HCT116 (cell line): Measurements from ENCODE around the gene SIRPA. TPM values are rescaled to one million over a fixed set of nuclear protein-coding genes. Genes with fewer than 3 reads are reported as not detected.

Experiments used
- ATAC-seq: fragments of 200-7000 bp; cut with Tn5 transposase; 2 replicates; pipeline ENCODE4 v1.9.1; 2020; ENCODE audit warnings: mild to moderate bottlenecking, moderate library complexity
- BruUV-seq: library from RNA; stranded (reverse); fragments of 400-500 nt; replicated peaks from 2 replicates; lab custom pipeline; 2021; lab: Mats Ljungman, UMichigan
- CTCF ChIA-PET: fragments of 300-600 bp; sonication (Branson Sonifier 250); formaldehyde crosslinking; loops from one replicate; lab custom pipeline; 2021; ENCODE audit warnings: antibody characterized with exemption; lab: Charles Lee
- POLR2A ChIA-PET: fragments of 300-600, 350-600 bp; sonication (Branson Sonifier 250); formaldehyde crosslinking; loops from one replicate; lab custom pipeline; 2021; ENCODE audit warnings: antibody characterized with exemption; lab: Charles Lee
- RAD21 ChIA-PET, 2 experiments: fragments of 300-600 bp; sonication (Branson Sonifier 250); formaldehyde crosslinking; loops; one replicate each; lab custom pipeline; 2023; ENCODE audit warnings: low total read pairs in 2 of 2; ENCODE audit not compliant: uncharacterized antibody in 2 of 2, unreplicated experiment in 2 of 2, low non-redundant PET in 1 of 2; lab: Charles Lee
- DNase-seq: peaks from one replicate; pipeline ENCODE4 v3.0.0-alpha.2; 2010; ENCODE audit warnings: low read depth, low spot score
- H2AFZ ChIP-seq: fragments of 200-600 bp; shearing (Covaris generic), sonication (generic); 2 replicates; pipeline ENCODE4 v1.6.1; 2017; ENCODE audit warnings: low read depth, mixed run types, mixed read lengths, antibody characterized with exemption, low read length; ENCODE audit not compliant: poor library complexity, severe bottlenecking
- H3K27ac ChIP-seq: 2 replicates; pipeline ENCODE4 v1.5.1; 2012; ENCODE audit warnings: low read depth, low read length
- H3K27me3 ChIP-seq: fragments of 200-600 bp; sonication (generic); 2 replicates; pipeline ENCODE4 v1.6.1; 2016; ENCODE audit warnings: mixed run types, low read length, mixed read lengths; ENCODE audit not compliant: insufficient read depth
- H3K36me3 ChIP-seq, 2 experiments: fragments of 200-500 bp in 1 of 2; fragments of 200-600 bp in 1 of 2; sonication (Bioruptor generic) in 1 of 2; sonication (generic) in 1 of 2; 2 replicates each; pipeline versions ENCODE4 v1.5.1 to v1.6.1; 2014 to 2016; ENCODE audit warnings: low read length in 2 of 2, inconsistent platforms in 1 of 2, mixed read lengths in 1 of 2, mixed run types in 1 of 2; ENCODE audit not compliant: insufficient read depth in 2 of 2, control insufficient read depth in 1 of 2
- H3K4me1 ChIP-seq, 2 experiments: fragments of 200-600 bp in 1 of 2; sonication (generic) in 1 of 2; 2 replicates each; pipeline versions ENCODE4 v1.5.1 to v1.6.1; 2012 to 2017; ENCODE audit warnings: low read length in 2 of 2, inconsistent platforms in 1 of 2, mild to moderate bottlenecking in 1 of 2, mixed read lengths in 1 of 2, mixed run types in 1 of 2, moderate library complexity in 1 of 2; ENCODE audit not compliant: insufficient read depth in 2 of 2, control insufficient read depth in 1 of 2
- H3K4me2 ChIP-seq: fragments of 200-600 bp; sonication (generic); 2 replicates; pipeline ENCODE4 v1.6.1; 2017; ENCODE audit warnings: mixed run types, low read length, mixed read lengths
- H3K4me3 ChIP-seq, 2 experiments: fragments of 200-600 bp in 1 of 2; sonication (generic) in 1 of 2; replicated peaks in 1 of 2; 2 replicates each; pipeline ENCODE4 v1.5.1; 2011 to 2016; ENCODE audit warnings: low read length in 2 of 2, control low read depth in 1 of 2, low read depth in 1 of 2, mild to moderate bottlenecking in 1 of 2, mixed read lengths in 1 of 2, mixed run types in 1 of 2
- H3K79me2 ChIP-seq: fragments of 200-600 bp; sonication (generic); 2 replicates; pipeline ENCODE4 v1.6.1; 2017; ENCODE audit warnings: mild to moderate bottlenecking, mixed run types, low read length, moderate library complexity, mixed read lengths; ENCODE audit not compliant: insufficient read depth
- H3K9ac ChIP-seq: fragments of 200-600 bp; sonication (generic); 2 replicates; pipeline ENCODE4 v1.6.1; 2016; ENCODE audit warnings: low read length, mixed read lengths
- H3K9me2 ChIP-seq: fragments of 200-600 bp; sonication (generic), shearing (Covaris generic); 2 replicates; pipeline ENCODE4 v1.6.1; 2017; ENCODE audit warnings: mixed run types, mild to moderate bottlenecking, moderate library complexity; ENCODE audit not compliant: insufficient read depth
- H3K9me3 ChIP-seq, 2 experiments: fragments of 200-500 bp in 1 of 2; fragments of 200-600 bp in 1 of 2; sonication (Bioruptor generic) in 1 of 2; sonication (generic) in 1 of 2; 2 replicates each; pipeline ENCODE4 v1.6.1; 2014 to 2017; ENCODE audit warnings: low read length in 2 of 2, mixed read lengths in 2 of 2, inconsistent platforms in 1 of 2, low read depth in 1 of 2, mild to moderate bottlenecking in 1 of 2, mixed run types in 1 of 2, moderate library complexity in 1 of 2; ENCODE audit not compliant: control insufficient read depth in 1 of 2, insufficient read depth in 1 of 2
- H4K20me1 ChIP-seq: fragments of 200-600 bp; sonication (generic), shearing (Covaris generic); 2 replicates; pipeline ENCODE4 v1.6.1; 2017; ENCODE audit warnings: mixed run types, mild to moderate bottlenecking, moderate library complexity; ENCODE audit not compliant: insufficient read depth
- CEBPB ChIP-seq: IDR thresholded peaks from 2 replicates; pipeline ENCODE4 v1.6.1; 2012; ENCODE audit warnings: low read depth
- EGR1 ChIP-seq: IDR thresholded peaks from 2 replicates; pipeline ENCODE4 v1.6.1; 2012; ENCODE audit warnings: low read depth
- EZH2 ChIP-seq: fragments of 200-600 bp; sonication (generic); IDR thresholded peaks from 2 replicates; pipeline ENCODE4 v1.6.1; 2017; ENCODE audit warnings: antibody characterized with exemption, mixed run types
- JUND ChIP-seq: IDR thresholded peaks from 2 replicates; pipeline ENCODE4 v1.6.1; 2012
- POLR2AphosphoS5 ChIP-seq: IDR thresholded peaks from 2 replicates; pipeline ENCODE4 v1.6.1; 2011; ENCODE audit warnings: mild to moderate bottlenecking, low read depth, low read length, moderate library complexity
- SIN3A ChIP-seq: IDR thresholded peaks from 2 replicates; pipeline ENCODE4 v1.6.1; 2012; ENCODE audit warnings: low read depth
- SP1 ChIP-seq: IDR thresholded peaks from 2 replicates; pipeline ENCODE4 v1.6.1; 2012; ENCODE audit warnings: low read depth
- SRF ChIP-seq: IDR thresholded peaks from 2 replicates; pipeline ENCODE4 v1.6.1; 2012; ENCODE audit warnings: low read depth
- TCF7L2 ChIP-seq: IDR thresholded peaks from 2 replicates; pipeline ENCODE4 v1.7.0; 2011; ENCODE audit warnings: borderline replicate concordance, inconsistent platforms; ENCODE audit not compliant: insufficient read depth, insufficient read length; ENCODE audit errors: extremely low read depth
- ZFX ChIP-seq: fragments of 450-650 bp; IDR thresholded peaks from 2 replicates; pipeline ENCODE4 v1.6.1; 2017
- ZNF274 ChIP-seq: fragments of 200-500 bp; sonication (Bioruptor generic); IDR thresholded peaks from 2 replicates; pipeline ENCODE4 v1.6.1; 2014; ENCODE audit warnings: mild to moderate bottlenecking, low read depth, low read length, inconsistent platforms
- intact Hi-C: fragments of 100-400 bp; cut with micrococcal nuclease; formaldehyde crosslinking; loops from 2 replicates; pipeline ENCODE4 v1.10.0; 2022
- total RNA-seq: library from RNA; stranded (reverse); gene quantifications from one replicate; pipeline ENCODE4 v1.2.1, GENCODE V29; 2021; ENCODE audit not compliant: unreplicated experiment
- TF ChIP-seq, protein P1 (sequence below): IDR thresholded peaks from 2 replicates; pipeline ENCODE4 v1.6.1; 2011; ENCODE audit warnings: mild to moderate bottlenecking, low read length, moderate library complexity; ENCODE audit not compliant: insufficient replicate concordance; ENCODE audit errors: extremely low read depth
- TF ChIP-seq, protein P2 (sequence below): IDR thresholded peaks from 2 replicates; pipeline ENCODE4 v1.6.1; 2012; ENCODE audit warnings: low read depth
- TF ChIP-seq, protein P3 (sequence below), 3 experiments: fragments of 200-600 bp in 1 of 3; sonication (generic) in 1 of 3; IDR thresholded peaks in 2 of 3; conservative IDR thresholded peaks in 1 of 3; 2 replicates each; pipeline ENCODE4 v1.5.1; 2012 to 2017; ENCODE audit warnings: low read depth in 2 of 3, low read length in 2 of 3, antibody characterized with exemption in 1 of 3, borderline replicate concordance in 1 of 3, control low read depth in 1 of 3, mild to moderate bottlenecking in 1 of 3, mixed read lengths in 1 of 3, mixed run types in 1 of 3, moderate library complexity in 1 of 3; ENCODE audit not compliant: insufficient read depth in 1 of 3
- TF ChIP-seq, protein P4 (sequence below): IDR thresholded peaks from 2 replicates; pipeline ENCODE4 v1.6.1; 2012

Gene SIRPA
- total RNA-seq, 1 experiment from 2014 or later: 15.3 TPM

DNA sequence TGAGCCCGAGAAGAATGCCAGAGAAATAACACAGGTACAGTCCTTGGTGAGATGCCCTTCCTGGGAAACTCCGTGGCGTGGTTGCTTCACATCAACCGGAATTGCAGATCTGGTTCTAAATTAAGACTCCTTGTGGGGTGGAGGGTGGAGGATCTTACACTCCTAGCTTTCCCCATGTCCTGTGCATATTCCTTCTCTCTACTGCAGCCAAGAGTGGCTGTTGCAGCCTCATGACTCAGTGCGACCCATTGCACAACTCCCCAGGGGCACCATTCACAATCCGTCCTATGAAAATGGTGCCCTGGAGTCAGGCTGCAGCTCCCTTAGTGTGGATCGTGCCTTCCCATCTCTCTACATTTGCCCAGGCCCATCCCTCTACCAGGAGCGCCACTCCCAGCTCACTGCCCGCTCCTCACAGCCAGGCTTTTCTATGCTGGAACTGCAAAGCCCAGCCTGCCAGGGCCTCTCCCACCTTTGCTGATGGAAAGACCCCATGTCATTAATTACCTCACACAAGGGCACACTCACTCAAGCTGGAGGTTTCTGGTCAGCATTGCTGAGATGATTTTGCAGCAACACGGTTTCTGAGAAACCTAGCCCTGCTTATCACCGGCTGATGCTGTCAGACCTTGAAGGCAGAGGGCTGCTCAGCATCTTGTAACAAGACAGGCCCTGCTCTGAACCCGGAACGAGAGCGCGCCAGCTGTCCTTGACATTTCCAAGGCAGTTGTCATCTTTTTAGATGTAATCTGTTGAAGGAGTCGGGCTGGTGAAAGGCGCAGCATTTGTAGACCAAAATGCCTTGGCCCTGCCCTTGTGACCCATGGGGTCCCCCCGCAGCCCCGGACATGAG is 39.7 kb downstream of the SIRPA start:
- H2AFZ ChIP-seq: no peak overlapping the region
- TF ChIP-seq EGR1: no peak
- TF ChIP-seq SIN3A: no peak
- TF ChIP-seq, protein P1, sequence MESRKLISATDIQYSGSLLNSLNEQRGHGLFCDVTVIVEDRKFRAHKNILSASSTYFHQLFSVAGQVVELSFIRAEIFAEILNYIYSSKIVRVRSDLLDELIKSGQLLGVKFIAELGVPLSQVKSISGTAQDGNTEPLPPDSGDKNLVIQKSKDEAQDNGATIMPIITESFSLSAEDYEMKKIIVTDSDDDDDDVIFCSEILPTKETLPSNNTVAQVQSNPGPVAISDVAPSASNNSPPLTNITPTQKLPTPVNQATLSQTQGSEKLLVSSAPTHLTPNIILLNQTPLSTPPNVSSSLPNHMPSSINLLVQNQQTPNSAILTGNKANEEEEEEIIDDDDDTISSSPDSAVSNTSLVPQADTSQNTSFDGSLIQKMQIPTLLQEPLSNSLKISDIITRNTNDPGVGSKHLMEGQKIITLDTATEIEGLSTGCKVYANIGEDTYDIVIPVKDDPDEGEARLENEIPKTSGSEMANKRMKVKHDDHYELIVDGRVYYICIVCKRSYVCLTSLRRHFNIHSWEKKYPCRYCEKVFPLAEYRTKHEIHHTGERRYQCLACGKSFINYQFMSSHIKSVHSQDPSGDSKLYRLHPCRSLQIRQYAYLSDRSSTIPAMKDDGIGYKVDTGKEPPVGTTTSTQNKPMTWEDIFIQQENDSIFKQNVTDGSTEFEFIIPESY: no peak
- no peak for TF ChIP-seq SRF
- no peak for TF ChIP-seq ZFX
- TF ChIP-seq EZH2: no peak
- no peak for TF ChIP-seq ZNF274
- TF ChIP-seq CEBPB: no peak
- TF ChIP-seq POLR2AphosphoS5: no peak
- TF ChIP-seq, protein P2, sequence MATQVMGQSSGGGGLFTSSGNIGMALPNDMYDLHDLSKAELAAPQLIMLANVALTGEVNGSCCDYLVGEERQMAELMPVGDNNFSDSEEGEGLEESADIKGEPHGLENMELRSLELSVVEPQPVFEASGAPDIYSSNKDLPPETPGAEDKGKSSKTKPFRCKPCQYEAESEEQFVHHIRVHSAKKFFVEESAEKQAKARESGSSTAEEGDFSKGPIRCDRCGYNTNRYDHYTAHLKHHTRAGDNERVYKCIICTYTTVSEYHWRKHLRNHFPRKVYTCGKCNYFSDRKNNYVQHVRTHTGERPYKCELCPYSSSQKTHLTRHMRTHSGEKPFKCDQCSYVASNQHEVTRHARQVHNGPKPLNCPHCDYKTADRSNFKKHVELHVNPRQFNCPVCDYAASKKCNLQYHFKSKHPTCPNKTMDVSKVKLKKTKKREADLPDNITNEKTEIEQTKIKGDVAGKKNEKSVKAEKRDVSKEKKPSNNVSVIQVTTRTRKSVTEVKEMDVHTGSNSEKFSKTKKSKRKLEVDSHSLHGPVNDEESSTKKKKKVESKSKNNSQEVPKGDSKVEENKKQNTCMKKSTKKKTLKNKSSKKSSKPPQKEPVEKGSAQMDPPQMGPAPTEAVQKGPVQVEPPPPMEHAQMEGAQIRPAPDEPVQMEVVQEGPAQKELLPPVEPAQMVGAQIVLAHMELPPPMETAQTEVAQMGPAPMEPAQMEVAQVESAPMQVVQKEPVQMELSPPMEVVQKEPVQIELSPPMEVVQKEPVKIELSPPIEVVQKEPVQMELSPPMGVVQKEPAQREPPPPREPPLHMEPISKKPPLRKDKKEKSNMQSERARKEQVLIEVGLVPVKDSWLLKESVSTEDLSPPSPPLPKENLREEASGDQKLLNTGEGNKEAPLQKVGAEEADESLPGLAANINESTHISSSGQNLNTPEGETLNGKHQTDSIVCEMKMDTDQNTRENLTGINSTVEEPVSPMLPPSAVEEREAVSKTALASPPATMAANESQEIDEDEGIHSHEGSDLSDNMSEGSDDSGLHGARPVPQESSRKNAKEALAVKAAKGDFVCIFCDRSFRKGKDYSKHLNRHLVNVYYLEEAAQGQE: no peak
- TF ChIP-seq, protein P3, sequence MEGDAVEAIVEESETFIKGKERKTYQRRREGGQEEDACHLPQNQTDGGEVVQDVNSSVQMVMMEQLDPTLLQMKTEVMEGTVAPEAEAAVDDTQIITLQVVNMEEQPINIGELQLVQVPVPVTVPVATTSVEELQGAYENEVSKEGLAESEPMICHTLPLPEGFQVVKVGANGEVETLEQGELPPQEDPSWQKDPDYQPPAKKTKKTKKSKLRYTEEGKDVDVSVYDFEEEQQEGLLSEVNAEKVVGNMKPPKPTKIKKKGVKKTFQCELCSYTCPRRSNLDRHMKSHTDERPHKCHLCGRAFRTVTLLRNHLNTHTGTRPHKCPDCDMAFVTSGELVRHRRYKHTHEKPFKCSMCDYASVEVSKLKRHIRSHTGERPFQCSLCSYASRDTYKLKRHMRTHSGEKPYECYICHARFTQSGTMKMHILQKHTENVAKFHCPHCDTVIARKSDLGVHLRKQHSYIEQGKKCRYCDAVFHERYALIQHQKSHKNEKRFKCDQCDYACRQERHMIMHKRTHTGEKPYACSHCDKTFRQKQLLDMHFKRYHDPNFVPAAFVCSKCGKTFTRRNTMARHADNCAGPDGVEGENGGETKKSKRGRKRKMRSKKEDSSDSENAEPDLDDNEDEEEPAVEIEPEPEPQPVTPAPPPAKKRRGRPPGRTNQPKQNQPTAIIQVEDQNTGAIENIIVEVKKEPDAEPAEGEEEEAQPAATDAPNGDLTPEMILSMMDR (IDR thresholded peaks at IDR 0.05 in 2 of 3, conservative IDR thresholded peaks at IDR 0.05 in 1 of 3; ENCODE audit: borderline replicate concordance in 1 of 3, insufficient read depth in 1 of 3, low read depth in 2 of 3, low read length in 2 of 3): no peak
- TF ChIP-seq SP1: no peak
- TF ChIP-seq, protein P4, sequence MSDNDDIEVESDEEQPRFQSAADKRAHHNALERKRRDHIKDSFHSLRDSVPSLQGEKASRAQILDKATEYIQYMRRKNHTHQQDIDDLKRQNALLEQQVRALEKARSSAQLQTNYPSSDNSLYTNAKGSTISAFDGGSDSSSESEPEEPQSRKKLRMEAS: no peak
- no peak for TF ChIP-seq TCF7L2
- TF ChIP-seq JUND: no peak
- TF ChIP-seq, all 23 proteins: peak for 0
- Histone ChIP-seq H3K4me2 (no peak overlapping the region), H3K79me2 (no peaks in the 10 kb centered on the region), H3K27me3 (no peaks in the 10 kb centered on the region), H4K20me1 (no peaks in the 10 kb centered on the region), H3K9me3 (no peaks in the 10 kb centered on the region), H3K9me2 (no peaks in the 10 kb centered on the region), H3K4me3 (no peak overlapping the region), H3K9ac (no peak overlapping the region), H3K4me1 (no peaks in the 10 kb centered on the region), H3K27ac (no peak overlapping the region), H3K36me3 (no peaks in the 10 kb centered on the region; a peak in 1 of 4 replicates)
- no peak for ATAC-seq
- CTCF ChIA-PET: no interaction called here
- RAD21 ChIA-PET: no interaction called here
- intact Hi-C loops: no loop called here
- POLR2A ChIA-PET: no interaction called here
- DNase-seq: no peak
- BruUV-seq: no TSS peak
